ENCODE measurements around the gene P2RY8. TPM values are rescaled to one million over a fixed set of nuclear protein-coding genes. Genes with fewer than 3 reads are reported as not detected.

P2RY8 gene
- total RNA-seq, 2 experiments from 2014 or later: 139 TPM

DNA sequence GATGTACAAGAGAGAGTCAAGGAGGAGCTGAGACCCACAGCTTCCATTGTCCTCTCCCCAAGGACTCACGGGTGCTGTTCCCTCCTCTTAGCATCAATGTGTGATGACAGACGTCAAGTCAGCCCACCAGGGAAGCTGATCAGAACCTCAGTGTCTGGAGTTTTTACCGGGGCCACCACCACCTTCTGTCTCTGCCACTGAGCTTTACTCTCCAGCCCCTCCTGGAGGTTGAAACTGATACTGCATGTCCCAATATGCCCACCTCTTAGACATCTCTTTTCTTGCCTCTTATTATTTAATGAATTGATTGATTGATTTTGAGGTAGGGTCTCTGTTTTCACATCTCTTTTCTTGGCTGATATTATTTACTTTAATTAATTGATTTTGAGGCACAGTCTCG, 44.1 kb upstream of the P2RY8 start:
- ATAC-seq (ENCODE audit: poor library complexity): peak; percentile 83
- Histone ChIP-seq H3K9me3 (ENCODE audit: control insufficient read depth in 1 of 2, insufficient read depth in 1 of 2, low read length in 2 of 2) (no peaks in the 10 kb centered on the region), H3K4me3 (ENCODE audit: low read length) (no peak overlapping the region), H3K4me1 (ENCODE audit: insufficient read depth, low read length) (peaks cover 53% of the 10 kb centered on the region), H3K27me3 (ENCODE audit: control insufficient read depth in 1 of 2, insufficient read depth in 2 of 2, low read length in 2 of 2) (no peaks in the 10 kb centered on the region), H3K36me3 (ENCODE audit: insufficient read depth, low read length) (no peaks in the 10 kb centered on the region), H3K27ac (ENCODE audit: low read depth in 1 of 2, low read length in 2 of 2) (no peak overlapping the region)
- no peaks in the 10 kb centered on the region for H3K27me3 Mint-ChIP-seq
- ChIA-PET POLR2A (no interaction called here), CTCF (no interaction called here)
- H3K27ac Mint-ChIP-seq: peak overlapping the region; percentile 74
- no peaks in the 10 kb centered on the region for H3K9me3 Mint-ChIP-seq
- no peaks in the 10 kb centered on the region for H3K36me3 Mint-ChIP-seq (ENCODE audit: low read depth)
- intact Hi-C loops (cut with DNase I, micrococcal nuclease): loop anchor here (1.0 to 2.0 kb wide), 2 partner anchors 46 to 127 kb away; no protein-coding TSS in a partner anchor
- TF ChIP-seq, protein P1, sequence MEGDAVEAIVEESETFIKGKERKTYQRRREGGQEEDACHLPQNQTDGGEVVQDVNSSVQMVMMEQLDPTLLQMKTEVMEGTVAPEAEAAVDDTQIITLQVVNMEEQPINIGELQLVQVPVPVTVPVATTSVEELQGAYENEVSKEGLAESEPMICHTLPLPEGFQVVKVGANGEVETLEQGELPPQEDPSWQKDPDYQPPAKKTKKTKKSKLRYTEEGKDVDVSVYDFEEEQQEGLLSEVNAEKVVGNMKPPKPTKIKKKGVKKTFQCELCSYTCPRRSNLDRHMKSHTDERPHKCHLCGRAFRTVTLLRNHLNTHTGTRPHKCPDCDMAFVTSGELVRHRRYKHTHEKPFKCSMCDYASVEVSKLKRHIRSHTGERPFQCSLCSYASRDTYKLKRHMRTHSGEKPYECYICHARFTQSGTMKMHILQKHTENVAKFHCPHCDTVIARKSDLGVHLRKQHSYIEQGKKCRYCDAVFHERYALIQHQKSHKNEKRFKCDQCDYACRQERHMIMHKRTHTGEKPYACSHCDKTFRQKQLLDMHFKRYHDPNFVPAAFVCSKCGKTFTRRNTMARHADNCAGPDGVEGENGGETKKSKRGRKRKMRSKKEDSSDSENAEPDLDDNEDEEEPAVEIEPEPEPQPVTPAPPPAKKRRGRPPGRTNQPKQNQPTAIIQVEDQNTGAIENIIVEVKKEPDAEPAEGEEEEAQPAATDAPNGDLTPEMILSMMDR (IDR thresholded peaks at IDR 0.05): peak; percentile 72
- peak overlapping the region; percentile 66 for H3K4me3 Mint-ChIP-seq
- peak; percentile 44 to 86 (median 65) for DNase-seq
- H3K4me1 Mint-ChIP-seq (ENCODE audit: low read depth): peaks cover 19% of the 10 kb centered on the region

DNA sequence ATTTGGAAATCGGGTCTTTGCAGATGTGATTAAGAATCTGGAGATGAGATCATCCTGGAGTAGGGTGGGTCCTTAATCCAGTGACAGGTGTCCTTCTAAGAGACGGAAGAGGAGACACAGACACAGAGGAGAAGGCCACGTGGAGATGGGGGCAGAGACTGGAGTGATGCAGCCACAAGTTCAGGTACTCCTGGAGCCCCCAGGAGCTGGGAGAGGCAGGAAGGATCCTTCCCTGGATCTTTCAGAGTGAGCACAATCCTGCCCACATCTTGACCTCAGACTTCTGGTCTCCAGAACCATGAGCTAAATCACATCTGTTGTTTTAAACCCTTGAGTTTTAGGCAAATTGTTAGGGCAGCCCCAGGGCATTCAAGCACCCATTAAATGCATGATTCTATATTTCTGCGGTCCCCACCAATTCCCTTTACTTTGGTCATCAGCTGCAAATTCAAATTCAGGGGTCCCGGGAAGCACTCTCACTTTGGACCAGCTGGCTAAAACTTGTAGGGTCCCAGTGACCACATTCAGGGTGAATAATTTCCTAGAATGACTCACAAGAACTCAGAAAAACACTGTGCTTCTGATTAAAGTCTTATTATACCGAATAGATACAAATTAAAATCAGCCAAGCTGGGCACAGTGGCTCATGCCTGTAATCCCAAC, 41.7 kb upstream of the P2RY8 start:
- Mint-ChIP-seq H3K27ac (no peak overlapping the region), H3K4me3 (no peak overlapping the region), H3K36me3 (ENCODE audit: low read depth) (no peaks in the 10 kb centered on the region), H3K4me1 (ENCODE audit: low read depth) (peaks cover 19% of the 10 kb centered on the region), H3K9me3 (no peaks in the 10 kb centered on the region), H3K27me3 (no peaks in the 10 kb centered on the region)
- Histone ChIP-seq H3K4me3 (ENCODE audit: low read length) (no peak overlapping the region), H3K27me3 (ENCODE audit: control insufficient read depth in 1 of 2, insufficient read depth in 2 of 2, low read length in 2 of 2) (no peaks in the 10 kb centered on the region), H3K9me3 (ENCODE audit: control insufficient read depth in 1 of 2, insufficient read depth in 1 of 2, low read length in 2 of 2) (no peaks in the 10 kb centered on the region), H3K4me1 (ENCODE audit: insufficient read depth, low read length) (peaks cover 54% of the 10 kb centered on the region), H3K27ac (ENCODE audit: low read depth in 1 of 2, low read length in 2 of 2) (peak overlapping the region; percentile 2 to 23), H3K36me3 (ENCODE audit: insufficient read depth, low read length) (no peaks in the 10 kb centered on the region)
- TF ChIP-seq, protein P1 (IDR thresholded peaks at IDR 0.05): no peak
- POLR2A ChIA-PET: no interaction called here
- no peak for DNase-seq
- ATAC-seq (ENCODE audit: poor library complexity): no peak
- intact Hi-C loops (cut with DNase I, micrococcal nuclease): no loop called here
- CTCF ChIA-PET: no interaction called here

DNA sequence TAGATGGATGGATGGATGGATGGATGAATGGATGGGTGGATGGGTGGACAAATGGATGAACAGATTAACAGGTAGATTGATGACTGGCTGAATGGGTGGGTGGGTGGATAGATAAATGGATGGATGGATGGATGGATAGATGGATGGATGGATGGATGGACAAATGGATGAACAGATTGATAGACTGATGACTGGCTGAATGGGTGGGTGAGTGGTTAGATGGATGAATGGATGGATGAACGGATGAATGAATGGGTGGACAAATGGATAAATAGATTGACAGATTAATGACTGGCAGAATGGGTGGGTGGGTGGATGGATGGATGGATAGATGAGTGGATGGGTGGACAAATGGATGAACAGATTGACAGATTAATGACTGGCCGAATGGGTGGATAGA, 40.9 kb upstream of the P2RY8 start:
- H3K27ac ChIP-seq (ENCODE audit: low read depth in 1 of 2, low read length in 2 of 2): peak overlapping the region; percentile 2 to 23
- POLR2A ChIA-PET: no interaction called here
- TF ChIP-seq, protein P1 (IDR thresholded peaks at IDR 0.05): no peak

More for the DNA sequence above, 40.9 kb upstream of the P2RY8 start:
- intact Hi-C loops (cut with DNase I, micrococcal nuclease): loop anchor here in 1 of 2 experiments (2.0 kb wide), 2 partner anchors 23 to 41 kb away; partner anchors contain the start of gene P2RY8
- no peak overlapping the region for H3K4me3 ChIP-seq (ENCODE audit: low read length)
- Mint-ChIP-seq H3K36me3 (ENCODE audit: low read depth) (no peaks in the 10 kb centered on the region), H3K27me3 (no peaks in the 10 kb centered on the region), H3K4me3 (no peak overlapping the region), H3K9me3 (no peaks in the 10 kb centered on the region), H3K4me1 (ENCODE audit: low read depth) (peaks cover 12% of the 10 kb centered on the region), H3K27ac (no peak overlapping the region)
- CTCF ChIA-PET: no interaction called here
- H3K9me3 ChIP-seq (ENCODE audit: control insufficient read depth in 1 of 2, insufficient read depth in 1 of 2, low read length in 2 of 2): no peaks in the 10 kb centered on the region
- DNase-seq (no peak), ATAC-seq (ENCODE audit: poor library complexity) (no peak)
- H3K4me1 ChIP-seq (ENCODE audit: insufficient read depth, low read length): peaks cover 47% of the 10 kb centered on the region
- no peaks in the 10 kb centered on the region for H3K36me3 ChIP-seq (ENCODE audit: insufficient read depth, low read length)
- no peaks in the 10 kb centered on the region for H3K27me3 ChIP-seq (ENCODE audit: control insufficient read depth in 1 of 2, insufficient read depth in 2 of 2, low read length in 2 of 2)
